GM19467 (cell line): ENCODE data around the gene ALKBH2.
"Not testable (repeated sequence)": the region's sequence is repeated elsewhere in the genome, so short reads cannot be mapped to it uniquely, and the experiment has no call there.

Experiments used
- ATAC-seq: cut with Tn5 transposase; IDR thresholded peaks from one replicate; pipeline ENCODE4 v1.9.1; 2021; ENCODE audit warnings: mild to moderate bottlenecking, moderate library complexity; ENCODE audit not compliant: unreplicated experiment

Gene ALKBH2

GRCh38 chr12:109069307-109070271, 23.7 kb downstream of the ALKBH2 start:
- ATAC-seq = no peak

- no peak for ATAC-seq
Observed at GRCh38 chr12:109065853-109066193, 27.4 kb downstream of the ALKBH2 start.

GRCh38 chr12:109065154-109065852, 28.0 kb downstream of the ALKBH2 start:
- no peak for ATAC-seq

GRCh38 chr12:109064143-109064542, 29.1 kb downstream of the ALKBH2 start:
- ATAC-seq = no peak

- ATAC-seq = no peak
Observed at GRCh38 chr12:109058773-109059172, 34.5 kb downstream of the ALKBH2 start.

- ATAC-seq = no peak
Observed at GRCh38 chr12:109057376-109057775, 35.9 kb downstream of the ALKBH2 start.

- no peak for ATAC-seq
Observed at GRCh38 chr12:109056891-109057290, 36.4 kb downstream of the ALKBH2 start.

- ATAC-seq = no peak
Observed at GRCh38 chr12:109054520-109054919, 38.8 kb downstream of the ALKBH2 start.

- peak; percentile 1 for ATAC-seq
Observed at GRCh38 chr12:109054124-109054513, 39.2 kb downstream of the ALKBH2 start.

- ATAC-seq = peak; percentile 46
Observed at GRCh38 chr12:109053382-109054123, 39.7 kb downstream of the ALKBH2 start.

- peak; percentile 54 for ATAC-seq
Observed at GRCh38 chr12:109052414-109053323, 40.6 kb downstream of the ALKBH2 start, which contains the start of gene USP30. Gene USP30 (plus strand): TSS chr12:109052576. CDS start chr12:109052679, 103 bp downstream.

GRCh38 chr12:109052097-109052413, 41.2 kb downstream of the ALKBH2 start:
- no peak for ATAC-seq

- not testable (repeated sequence) for ATAC-seq
Observed at GRCh38 chr12:109049794-109050193, 43.5 kb downstream of the ALKBH2 start.

GRCh38 chr12:109048706-109049105, 44.6 kb downstream of the ALKBH2 start:
- ATAC-seq = not testable (repeated sequence)

GRCh38 chr12:109047081-109047805, 46.0 kb downstream of the ALKBH2 start:
- ATAC-seq = no peak

GRCh38 chr12:109044241-109044640, 49.0 kb downstream of the ALKBH2 start:
- ATAC-seq = no peak
